NOMO-1 treated with dmso at 0.1 percent for 144 hours (cell line): ENCODE data around the gene QSOX2.

Experiments
- DNase-seq: peaks from one replicate; lab custom pipeline; 2025; ENCODE audit not compliant: unreplicated experiment; lab: John Stamatoyannopoulos, UW

Gene QSOX2

DNA sequence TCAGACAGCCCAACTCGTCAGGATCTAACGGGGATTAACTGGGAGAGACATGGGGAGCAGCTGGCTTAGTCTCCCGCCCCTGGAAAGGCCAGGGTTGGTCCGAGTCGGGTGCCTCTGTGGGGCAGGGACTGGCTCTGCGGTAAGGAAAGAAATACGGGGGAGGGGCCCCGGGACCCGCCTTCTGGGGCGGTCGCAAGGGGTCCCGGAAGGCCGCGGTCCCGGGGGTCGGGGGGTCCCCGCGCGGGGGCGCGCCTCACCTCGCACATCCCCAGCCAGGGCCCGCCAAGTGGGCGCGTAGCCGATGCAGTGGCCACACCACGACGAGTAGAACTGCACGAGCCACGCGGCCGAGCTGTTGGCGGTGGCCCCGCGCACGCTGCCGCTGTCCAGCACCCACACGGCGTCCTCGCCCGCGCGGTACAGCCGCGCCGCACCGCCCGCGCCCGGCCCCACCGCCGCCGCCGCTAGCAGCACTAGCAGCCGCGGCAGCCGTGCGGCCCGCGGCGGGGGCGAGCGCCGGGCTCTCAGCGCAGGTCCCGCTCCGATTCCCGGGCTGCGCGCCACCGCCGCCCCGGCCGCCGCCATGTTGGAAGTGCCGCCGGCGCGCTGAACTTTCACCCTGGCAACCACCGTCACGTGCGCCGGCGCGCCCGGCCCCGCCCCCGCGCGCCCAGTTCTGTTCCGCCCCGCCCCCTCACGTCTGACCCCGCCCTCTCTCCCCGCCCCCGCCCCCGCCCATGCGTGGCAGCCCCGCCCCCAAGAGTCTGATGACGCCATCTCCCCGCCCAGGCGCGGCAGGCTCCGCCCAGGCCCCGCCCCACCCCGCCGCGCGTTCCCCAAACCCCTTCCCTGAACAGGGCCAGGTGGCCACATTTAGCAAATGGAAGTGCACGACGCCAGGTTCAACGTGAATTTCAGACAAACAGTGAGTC, at the start of gene QSOX2:
TSS of gene QSOX2 (minus strand) at position 594 of the 932 bp plus-strand sequence. CDS start at position 585, 9 bp downstream.
- DNase-seq: peak; percentile 84

- DNase-seq: no peak
Observed at GRCh38 chr9:136295055-136295454, 49.4 kb upstream of the QSOX2 start.

- DNase-seq: no peak
Observed at GRCh38 chr9:136294437-136294836, 48.8 kb upstream of the QSOX2 start.

DNA sequence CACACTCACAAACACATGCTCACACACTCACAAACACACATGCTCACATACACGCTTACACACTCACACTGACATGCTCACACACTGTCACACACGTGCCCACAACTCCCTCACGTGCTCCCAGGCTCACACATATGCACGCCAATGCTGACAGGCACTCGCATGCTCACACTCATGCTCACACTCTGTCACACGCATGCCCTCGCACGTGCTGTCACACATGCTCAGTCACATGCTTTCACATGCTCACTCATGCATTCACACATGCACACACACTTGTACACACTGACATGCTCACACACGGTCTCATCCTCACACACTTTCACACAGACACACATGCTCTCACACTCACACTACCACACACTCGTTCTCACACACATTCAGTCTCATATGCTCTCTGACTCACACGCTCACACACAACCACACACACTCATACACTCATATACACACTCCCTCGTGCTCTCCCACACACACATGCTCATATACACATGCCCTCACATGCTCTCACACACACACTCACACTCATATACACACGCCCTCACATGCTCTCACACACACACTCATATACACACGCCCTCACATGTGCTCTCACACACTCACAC, 48.0 kb upstream of the QSOX2 start:
- DNase-seq: no peak

- DNase-seq: no peak
Observed at GRCh38 chr9:136292591-136293448, 47.2 kb upstream of the QSOX2 start.

- DNase-seq: no peak
Observed at GRCh38 chr9:136292026-136292538, 46.5 kb upstream of the QSOX2 start.

- DNase-seq: no peak
Observed at GRCh38 chr9:136291306-136292025, 45.9 kb upstream of the QSOX2 start.

DNA sequence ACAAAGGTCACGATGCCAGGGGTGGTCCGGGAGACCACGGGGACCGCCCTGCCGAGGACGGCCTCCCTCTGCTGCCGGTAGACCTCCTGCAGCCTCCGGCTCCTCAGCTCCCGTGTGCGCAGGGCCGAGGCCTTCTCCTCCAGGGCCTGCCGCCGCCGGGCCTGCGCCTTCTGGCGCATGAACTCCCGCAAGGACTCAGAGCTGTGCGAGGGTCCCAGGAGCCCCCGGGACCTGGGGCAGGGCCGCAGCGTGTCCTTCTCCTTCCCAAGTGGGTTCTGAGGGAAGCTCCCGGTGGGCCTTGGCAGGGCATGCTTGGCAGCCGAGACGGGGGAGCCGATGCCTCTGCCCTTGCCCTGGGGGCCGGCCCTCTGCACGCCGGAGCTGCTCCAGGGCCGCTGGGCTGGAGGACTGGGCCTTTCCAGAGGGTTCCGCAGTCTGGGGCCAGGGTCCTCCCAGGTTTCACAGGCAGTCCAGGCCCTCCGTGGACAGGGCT, 44.9 kb upstream of the QSOX2 start:
- DNase-seq: no peak

GRCh38 chr9:136289651-136290507, 44.3 kb upstream of the QSOX2 start:
- no peak for DNase-seq

DNA sequence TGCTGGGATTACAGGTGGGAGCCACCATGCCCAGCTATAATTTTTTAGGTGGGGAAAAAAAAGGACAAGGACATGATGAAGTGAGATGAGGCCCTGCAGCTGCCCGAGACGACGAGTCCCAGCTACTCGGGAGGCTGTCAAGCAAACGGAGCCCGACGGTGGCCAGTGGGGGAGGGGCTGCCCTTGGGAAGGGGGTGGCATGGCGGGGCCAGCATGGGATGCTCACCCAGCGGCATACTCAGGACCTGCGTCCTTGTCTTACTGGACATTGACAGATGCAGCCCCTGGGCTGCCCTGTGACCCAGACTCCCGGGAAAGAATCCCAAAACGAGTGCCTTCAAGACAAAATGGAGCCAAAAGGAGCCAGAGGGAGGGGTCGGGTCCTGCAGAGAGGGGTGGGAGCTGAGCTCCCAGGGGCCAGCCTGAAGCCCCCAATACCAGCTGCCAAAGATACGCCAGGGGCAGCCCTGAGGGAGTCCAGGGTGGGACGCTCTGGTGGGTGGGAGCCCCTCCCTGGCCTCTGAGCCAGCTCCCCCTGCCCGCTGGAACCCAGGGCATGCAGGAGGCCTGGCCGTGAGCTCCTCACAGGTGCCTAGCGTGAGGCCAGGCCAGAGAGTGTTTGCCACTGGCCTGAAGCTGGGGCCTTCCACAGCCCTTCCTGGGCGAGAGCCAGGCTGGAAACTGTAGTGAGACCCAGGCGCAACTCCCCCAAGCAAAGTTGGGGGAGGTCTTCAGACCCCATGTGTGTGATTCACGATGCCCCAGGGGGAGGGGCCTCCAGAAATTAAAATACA, 42.5 kb upstream of the QSOX2 start:
- no peak for DNase-seq

DNA sequence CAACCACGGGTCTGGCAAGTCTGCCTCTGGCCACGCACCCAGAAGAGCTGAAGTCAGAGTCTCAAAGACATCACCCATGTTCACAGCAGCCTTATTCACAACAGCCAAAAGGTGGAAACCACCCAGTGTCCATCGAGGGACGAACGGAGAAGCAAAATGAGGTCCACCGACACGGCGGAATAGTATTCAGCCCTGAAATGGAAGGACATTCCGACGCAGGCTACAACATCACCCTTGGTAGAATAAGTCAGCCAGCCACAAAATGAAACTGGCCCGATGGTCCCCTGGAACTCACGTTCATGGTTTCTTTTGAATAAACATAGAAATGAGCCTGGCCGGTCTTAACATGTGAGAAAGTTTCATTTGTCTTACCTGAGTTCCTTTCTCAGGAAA, 41.4 kb upstream of the QSOX2 start:
- DNase-seq: no peak

DNA sequence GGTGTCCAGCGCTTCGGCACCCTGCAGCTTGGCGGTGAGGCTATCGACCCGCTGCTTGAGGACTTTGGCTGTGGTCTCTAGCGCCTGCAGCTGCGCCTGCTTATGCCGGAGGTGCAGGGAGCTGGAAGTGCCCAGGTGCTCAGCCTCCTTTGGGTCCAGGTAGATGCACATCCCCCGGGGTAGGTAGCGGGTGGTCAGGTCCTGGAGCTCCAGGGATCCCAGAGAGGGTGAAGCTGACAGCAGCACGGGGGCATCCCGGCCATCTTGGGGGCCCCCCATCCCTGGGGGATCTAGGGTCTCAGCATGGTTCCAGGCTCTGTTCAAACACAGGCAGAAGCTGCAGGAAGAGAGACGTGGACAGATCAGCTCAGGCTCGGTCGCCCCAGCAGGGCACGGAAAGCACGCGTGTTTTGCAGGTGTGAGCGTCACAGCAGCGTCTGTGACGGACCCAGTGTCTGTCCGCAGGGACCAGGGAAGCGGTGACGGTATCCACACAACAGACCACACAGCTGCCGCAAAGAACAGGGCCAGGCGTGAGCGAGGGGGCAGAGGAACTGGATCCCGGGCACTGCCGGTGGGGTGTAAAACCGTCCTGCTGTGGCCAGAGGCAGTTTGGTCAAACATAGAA, 40.9 kb upstream of the QSOX2 start:
- DNase-seq: no peak

GRCh38 chr9:136285501-136286358, 40.1 kb upstream of the QSOX2 start:
- no peak for DNase-seq

DNA sequence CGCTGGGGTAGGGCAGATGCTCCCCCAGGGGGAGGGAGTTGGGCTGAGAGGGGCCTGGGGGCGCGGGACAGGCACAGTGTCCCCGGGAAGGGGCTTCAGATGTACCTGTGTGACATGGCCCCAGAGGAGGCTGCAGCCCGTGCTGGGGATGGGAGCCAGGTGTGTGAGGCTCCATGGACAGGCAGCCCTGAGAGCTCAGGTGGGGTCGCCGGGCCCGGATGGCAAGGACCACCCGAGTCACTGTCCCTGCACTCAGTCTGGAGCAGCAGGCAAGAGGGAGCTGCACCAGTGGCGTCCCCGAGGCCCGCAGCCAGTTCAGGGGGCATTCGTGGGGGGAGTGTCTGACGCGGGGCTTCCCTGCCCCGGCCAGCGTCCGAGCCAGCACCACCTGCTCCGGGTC, 39.3 kb upstream of the QSOX2 start:
- no peak for DNase-seq

DNA sequence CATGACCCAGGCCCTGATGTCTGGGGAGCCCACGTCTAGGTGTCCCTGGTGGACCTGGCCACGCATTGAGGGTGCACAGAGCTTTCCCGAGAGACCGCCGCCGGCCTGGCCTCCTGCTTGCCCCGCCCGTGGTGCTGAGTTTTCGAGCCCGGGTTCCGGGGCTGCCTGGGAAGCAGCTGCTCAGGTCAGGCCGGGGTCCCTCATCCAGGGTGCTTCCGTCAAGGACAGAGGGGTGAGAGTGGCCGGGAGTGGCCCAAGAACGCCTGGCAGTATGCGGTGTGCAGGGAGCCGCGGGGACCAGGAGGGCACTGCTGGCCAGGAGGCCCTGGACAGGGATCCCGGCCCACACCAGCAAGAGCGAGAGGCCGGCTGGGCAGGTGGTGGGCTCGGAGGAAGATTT, 38.7 kb upstream of the QSOX2 start:
- DNase-seq: no peak

DNA sequence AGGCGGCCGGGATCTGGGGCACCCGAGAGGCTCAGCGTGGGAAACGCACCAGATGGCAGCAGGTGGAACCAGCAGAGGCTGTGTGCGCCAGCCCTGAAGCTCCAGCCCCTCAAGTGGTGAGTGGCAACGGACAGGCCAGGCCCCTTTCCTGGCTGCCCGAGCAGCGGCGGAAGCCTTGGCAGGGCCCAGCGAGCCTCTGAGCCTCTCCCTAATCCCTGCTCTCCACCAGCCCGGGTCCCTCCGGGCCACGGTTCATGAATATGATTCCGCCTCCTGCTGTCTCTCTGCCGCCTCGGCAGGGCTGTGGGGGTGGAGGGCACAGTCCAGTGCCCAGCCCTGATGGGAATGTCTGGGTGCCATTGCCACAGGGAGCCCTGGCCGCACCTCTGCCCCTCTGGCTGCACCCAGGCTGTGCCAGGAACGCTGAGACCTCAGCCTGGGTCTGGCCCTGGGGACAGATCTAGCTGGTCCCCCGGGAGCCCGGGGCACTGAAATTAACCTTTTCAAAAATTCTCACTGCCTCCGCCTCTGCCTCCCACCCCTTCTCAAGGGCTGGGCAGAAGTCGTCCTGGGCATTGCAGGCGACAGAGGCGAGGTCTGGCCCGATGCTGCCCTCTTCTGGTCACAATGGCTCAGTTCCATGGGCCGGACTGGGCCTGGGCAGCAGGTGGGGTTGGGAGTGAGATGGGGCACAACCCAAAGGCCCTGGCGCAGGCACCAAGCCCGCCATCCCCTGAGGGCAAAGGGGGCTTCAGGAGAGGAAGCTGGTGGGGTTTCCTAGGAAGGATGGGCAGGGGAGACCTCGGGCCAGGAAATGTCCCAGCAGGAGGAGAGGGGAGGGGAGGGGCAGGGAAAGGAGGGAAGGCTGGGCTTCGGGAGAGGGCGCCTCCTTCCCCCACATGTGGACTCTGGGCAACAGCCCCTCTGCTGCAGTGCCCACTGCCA, 38.0 kb upstream of the QSOX2 start:
- peak; percentile 48 for DNase-seq
